ENCODE results near the gene TRAF3IP1.

The TRAF3IP1 gene

GRCh38 chr2:238449241-238449640 is 128.9 kb downstream of the TRAF3IP1 start:
- DNase-seq (ENCODE audit: low read depth), result no peak

GRCh38 chr2:238449909-238450417 is 129.6 kb downstream of the TRAF3IP1 start:
- no peak for DNase-seq (ENCODE audit: low read depth)

- no peak for DNase-seq (ENCODE audit: low read depth)
Measured at GRCh38 chr2:238450440-238450861, 130.1 kb downstream of the TRAF3IP1 start.

All from CMK (cell line).